OCI-LY7 (cell line): Measurements from ENCODE around the gene TSPAN7.

Experiments used
- CTCF ChIP-seq: fragments of 200-600 bp; sonication (generic); conservative IDR thresholded peaks from 2 replicates; pipeline ENCODE4 v1.5.1; 2014; ENCODE audit warnings: mild to moderate bottlenecking, antibody characterized with exemption, low read length, moderate library complexity, mixed read lengths
- EZH2phosphoT487 ChIP-seq: fragments of 200-600 bp; sonication (generic); IDR thresholded peaks from 2 replicates; pipeline ENCODE4 v1.6.1; 2018; ENCODE audit warnings: low read depth, borderline replicate concordance, mild to moderate bottlenecking, mixed run types, antibody characterized with exemption, low read length, moderate library complexity, mixed read lengths

DNA sequence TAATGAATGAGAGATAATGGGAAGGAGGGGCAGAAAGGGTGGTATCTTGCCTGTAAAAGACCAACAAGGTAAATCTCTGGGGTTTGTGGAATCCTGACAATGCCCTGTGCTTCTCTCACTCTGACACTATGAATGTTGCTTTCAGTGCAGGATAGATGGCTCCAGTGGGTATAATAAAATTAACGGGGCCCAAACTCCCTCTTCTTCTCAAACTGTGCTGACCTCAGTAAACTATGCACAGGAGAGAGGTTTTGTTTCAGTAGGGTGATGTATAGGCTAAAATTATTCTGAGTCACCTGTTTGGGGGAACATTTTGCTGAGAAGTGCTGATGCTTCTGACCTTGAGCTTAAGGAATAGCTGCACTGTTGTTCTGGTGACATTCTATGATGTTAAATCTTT, 82.6 kb downstream of the TSPAN7 start:
- no peak for TF ChIP-seq CTCF
- TF ChIP-seq EZH2phosphoT487 = no peak
